Muscle layer of duodenum (tissue), 2 donors: Measurements from ENCODE around the gene ZNF71.
"Not testable (repeated sequence)": the region's sequence is repeated elsewhere in the genome, so short reads cannot be mapped to it uniquely, and the experiment has no call there.

Experiments
- H3K27ac ChIP-seq: one replicate; pipeline ENCODE4 v1.7.0; 2013; ENCODE audit warnings: mild to moderate bottlenecking, low read length
- H3K27me3 ChIP-seq: one replicate; pipeline ENCODE4 v1.7.0; 2013; ENCODE audit warnings: low read depth, mild to moderate bottlenecking, control low read depth, low read length
- H3K36me3 ChIP-seq, 2 donors: one replicate each; pipeline ENCODE4 v1.7.0; 2013; ENCODE audit warnings: low read length in 2 of 2, control low read depth in 1 of 2, mild to moderate bottlenecking in 1 of 2; ENCODE audit not compliant: insufficient read depth in 2 of 2, control insufficient read depth in 1 of 2
- H3K4me1 ChIP-seq, 2 donors: one replicate each; pipeline ENCODE4 v1.7.0; 2013; ENCODE audit warnings: low read length in 2 of 2, mild to moderate bottlenecking in 2 of 2, control low read depth in 1 of 2, moderate library complexity in 1 of 2; ENCODE audit not compliant: insufficient read depth in 2 of 2, control insufficient read depth in 1 of 2
- H3K4me3 ChIP-seq, 2 donors: one replicate each; pipeline ENCODE4 v1.7.0; 2013; ENCODE audit warnings: low read length in 2 of 2, low read depth in 1 of 2, mild to moderate bottlenecking in 1 of 2
- H3K9me3 ChIP-seq, 2 donors: one replicate each; pipeline ENCODE4 v1.7.0; 2013; ENCODE audit warnings: low read length in 2 of 2, control low read depth in 1 of 2, mild to moderate bottlenecking in 1 of 2; ENCODE audit not compliant: control insufficient read depth in 1 of 2
- donor health status: healthy.

The ZNF71 gene

GRCh38 chr19:56663931-56664500 is 68.9 kb downstream of the ZNF71 start:
- H3K9me3 ChIP-seq = peaks cover 0 to 6% of the 10 kb centered on the region in 2 donors
- H3K36me3 ChIP-seq = peaks cover 0 to 27% of the 10 kb centered on the region in 2 donors
- H3K4me1 ChIP-seq = no peaks in the 10 kb centered on the region
- H3K4me3 ChIP-seq = no peak overlapping the region
- no peaks in the 10 kb centered on the region for H3K27me3 ChIP-seq
- no peak overlapping the region for H3K27ac ChIP-seq

GRCh38 chr19:56664511-56664910 is 69.4 kb downstream of the ZNF71 start:
- peaks cover 0 to 6% of the 10 kb centered on the region in 2 donors for H3K9me3 ChIP-seq
- no peak overlapping the region for H3K4me3 ChIP-seq
- H3K36me3 ChIP-seq = peaks cover 0 to 27% of the 10 kb centered on the region in 2 donors
- H3K4me1 ChIP-seq = no peaks in the 10 kb centered on the region
- H3K27ac ChIP-seq = no peak overlapping the region
- H3K27me3 ChIP-seq = no peaks in the 10 kb centered on the region

- H3K36me3 ChIP-seq = peaks cover 0 to 22% of the 10 kb centered on the region in 2 donors
- no peaks in the 10 kb centered on the region for H3K27me3 ChIP-seq
- H3K27ac ChIP-seq = no peak overlapping the region
- peaks cover 8 to 12% of the 10 kb centered on the region in 2 donors for H3K4me1 ChIP-seq
- H3K4me3 ChIP-seq = no peak overlapping the region
- peaks cover 0 to 6% of the 10 kb centered on the region in 2 donors for H3K9me3 ChIP-seq
These were observed 72.3 kb downstream of the ZNF71 start for GRCh38 chr19:56667311-56667870.

- H3K27me3 ChIP-seq = no peaks in the 10 kb centered on the region
- no peak overlapping the region for H3K27ac ChIP-seq
- H3K9me3 ChIP-seq = peaks cover 0 to 6% of the 10 kb centered on the region in 2 donors
- peaks cover 0 to 15% of the 10 kb centered on the region in 2 donors for H3K36me3 ChIP-seq
- H3K4me1 ChIP-seq = peaks cover 8 to 12% of the 10 kb centered on the region in 2 donors
- H3K4me3 ChIP-seq = no peak overlapping the region
These were observed 73.6 kb downstream of the ZNF71 start for GRCh38 chr19:56668676-56669075.

GRCh38 chr19:56670401-56670960 is 75.4 kb downstream of the ZNF71 start:
- Histone ChIP-seq H3K4me3 (peak overlapping the region; percentile 87 to 98), H3K9me3 (peaks cover 0 to 6% of the 10 kb centered on the region in 2 donors), H3K4me1 (peaks cover 8 to 12% of the 10 kb centered on the region in 2 donors), H3K27me3 (no peaks in the 10 kb centered on the region), H3K36me3 (peaks cover 0 to 4% of the 10 kb centered on the region in 2 donors), H3K27ac (no peak overlapping the region)

- Histone ChIP-seq H3K27me3 (no peaks in the 10 kb centered on the region), H3K4me3 (peak overlapping the region; percentile 87 to 98), H3K36me3 (peaks cover 0 to 4% of the 10 kb centered on the region in 2 donors), H3K27ac (no peak overlapping the region), H3K4me1 (peaks cover 8 to 12% of the 10 kb centered on the region in 2 donors), H3K9me3 (peaks cover 0 to 6% of the 10 kb centered on the region in 2 donors)
These were observed 76.0 kb downstream of the ZNF71 start for GRCh38 chr19:56670961-56671612.

GRCh38 chr19:56671613-56671994 is 76.5 kb downstream of the ZNF71 start, which contains the start of gene ZNF835:
Gene ZNF835, minus strand, starts transcription at chr19:56671757. Its CDS starts 6,559 bp downstream, at chr19:56665198.
- peaks cover 8 to 12% of the 10 kb centered on the region in 2 donors for H3K4me1 ChIP-seq
- H3K9me3 ChIP-seq = peaks cover 0 to 6% of the 10 kb centered on the region in 2 donors
- H3K27me3 ChIP-seq = no peaks in the 10 kb centered on the region
- peaks cover 0 to 4% of the 10 kb centered on the region in 2 donors for H3K36me3 ChIP-seq
- peak within 1 kb of the TSS; percentile 87 to 98 for H3K4me3 ChIP-seq
- H3K27ac ChIP-seq = no peak within 1 kb of the TSS

- not testable (repeated sequence) for H3K36me3 ChIP-seq, H3K4me3 ChIP-seq, H3K27ac ChIP-seq, H3K9me3 ChIP-seq, H3K27me3 ChIP-seq
- H3K4me1 ChIP-seq = peaks cover 8 to 12% of the 10 kb centered on the region in 2 donors
These were observed 77.5 kb downstream of the ZNF71 start for GRCh38 chr19:56672610-56673009.
